ENCODE results near the gene C7orf25. TPM values are rescaled to one million over a fixed set of nuclear protein-coding genes. Genes with fewer than 3 reads are reported as not detected.

The C7orf25 gene
- total and polyA plus RNA-seq, 2 of the 13 experiments (the other 11 are each of a cell fraction or from before 2014, with no cell fraction given) = 0.37 to 1.3 TPM

GRCh38 chr7:42911454-42912447 is at the start of gene C7orf25 (continued):
- TF ChIP-seq ATF2 (CRISPR knock-in tag; IDR thresholded peaks at IDR 0.05) (peak; percentile 68), ZNF770 (CRISPR knock-in tag; IDR thresholded peaks at IDR 0.05) (peak; percentile 98), TEAD3 (CRISPR knock-in tag; optimal IDR thresholded peaks at IDR 0.05; ENCODE audit: borderline replicate concordance) (peak; percentile 52), ZNF142 (CRISPR knock-in tag; IDR thresholded peaks at IDR 0.05) (no peak), GTF2F1 (IDR thresholded peaks at IDR 0.05; ENCODE audit: low read length) (no peak), KIAA2018 (CRISPR knock-in tag; IDR thresholded peaks at IDR 0.05; ENCODE audit: borderline replicate concordance) (no peak), ZNF362 (CRISPR knock-in tag; IDR thresholded peaks at IDR 0.05; ENCODE audit: borderline replicate concordance) (no peak; the same call in 1 of the 2 replicates)
